NCI-H526 (cell line): ENCODE results near the gene TNNT2.

Source experiments
- DNase-seq, 2 experiments: peaks; one replicate each; lab custom pipeline; 2025; lab: John Stamatoyannopoulos, UW

Gene TNNT2

DNA sequence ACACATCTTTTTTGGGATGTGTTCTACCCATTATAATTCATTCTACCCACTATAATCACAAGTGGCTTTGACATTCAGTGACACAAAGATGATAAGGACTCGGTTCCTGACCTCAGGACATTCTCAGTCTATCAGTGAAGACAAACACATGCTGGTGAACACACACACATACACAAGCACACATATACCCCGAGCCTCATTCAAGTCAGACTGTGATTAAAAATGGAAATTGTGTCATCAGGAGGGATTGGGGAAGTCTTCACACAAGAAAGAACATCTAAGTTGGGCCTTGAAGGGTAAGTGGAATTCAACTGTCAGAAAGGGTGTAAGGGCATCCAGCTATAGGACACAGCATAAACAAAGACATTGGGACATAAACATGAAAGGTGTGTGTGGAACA, 24.2 kb upstream of the TNNT2 start:
- no peak for DNase-seq

DNA sequence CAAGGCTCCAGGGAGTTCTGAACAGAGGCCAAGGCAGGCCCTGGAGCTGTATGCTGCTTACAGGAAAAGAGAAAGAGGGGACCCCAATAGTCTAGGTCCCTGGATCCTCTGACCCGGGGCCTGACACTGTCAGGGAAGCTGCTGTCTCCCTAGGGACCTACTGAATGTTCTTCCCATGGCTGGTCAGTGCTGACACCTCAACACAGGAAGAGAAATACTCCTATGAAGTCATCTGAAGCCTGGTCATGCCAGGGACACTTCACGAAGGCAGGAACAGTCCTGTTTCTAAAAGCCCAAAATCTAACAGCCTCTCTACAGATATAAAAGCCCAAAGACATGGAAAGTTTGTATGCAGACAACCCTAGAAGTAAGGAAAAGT, 23.4 kb upstream of the TNNT2 start:
- no peak for DNase-seq

DNA sequence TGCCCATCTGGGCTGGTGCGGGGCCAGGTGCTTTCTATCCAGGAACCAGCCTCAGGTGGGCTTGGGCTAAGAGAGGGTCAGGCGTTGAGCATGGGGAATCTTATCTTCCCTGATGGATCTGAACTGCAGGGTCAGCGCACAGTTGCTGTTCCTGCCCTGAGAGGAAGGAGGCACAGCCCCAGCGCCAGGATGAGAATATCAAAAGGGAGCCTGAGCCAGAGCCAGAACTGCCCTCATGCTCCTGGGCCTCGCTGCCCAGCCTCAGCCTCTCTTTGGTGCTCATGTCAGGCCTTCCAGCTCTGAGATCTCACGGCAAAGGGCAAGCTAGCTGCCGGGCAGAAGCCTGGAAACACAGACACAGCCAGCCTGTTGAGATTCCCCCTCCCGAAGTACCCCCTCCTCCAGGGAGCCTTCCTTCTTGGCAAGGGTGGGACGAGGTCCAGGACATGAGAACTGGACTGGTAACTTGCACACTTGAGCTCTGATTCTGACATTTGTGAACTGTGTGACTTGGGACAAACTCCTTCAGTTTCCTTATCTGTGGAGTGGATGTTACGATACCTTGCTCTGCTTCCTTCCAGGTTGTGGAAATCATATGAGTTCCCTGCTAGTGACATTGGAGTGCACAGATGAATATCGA, 22.9 kb upstream of the TNNT2 start:
- DNase-seq: no peak

- peak; percentile 4 to 68 for DNase-seq
These were observed 22.1 kb upstream of the TNNT2 start for GRCh38 chr1:201399352-201400126.

DNA sequence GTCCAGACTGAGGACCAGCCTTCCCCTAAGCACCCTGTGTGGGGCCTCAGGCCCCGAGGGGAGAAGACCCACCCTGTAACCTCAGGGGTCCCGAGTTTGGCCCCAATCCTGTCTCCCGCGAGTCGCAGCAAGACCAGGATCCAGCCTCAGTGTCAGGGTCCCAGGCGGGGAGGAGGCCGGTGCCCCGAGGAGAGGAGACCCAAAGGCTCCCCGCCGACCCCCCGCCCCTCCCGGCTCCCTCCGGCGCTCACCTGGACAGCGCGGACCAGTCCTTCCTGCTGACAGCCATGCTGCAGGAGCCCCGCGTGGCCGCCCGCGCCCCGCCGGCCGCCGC, 21.5 kb upstream of the TNNT2 start, which contains the start of gene LAD1:
LAD1 (minus strand) TSS at position 307 of the 334 bp plus-strand sequence; CDS start at position 289, 18 bp downstream.
- DNase-seq: no peak

- peak in 1 of 2 experiments; percentile 10 for DNase-seq
These were observed 20.2 kb upstream of the TNNT2 start for GRCh38 chr1:201397675-201398074.

GRCh38 chr1:201396861-201397464, 19.5 kb upstream of the TNNT2 start:
- peak in 1 of 2 experiments; percentile 15 for DNase-seq

DNA sequence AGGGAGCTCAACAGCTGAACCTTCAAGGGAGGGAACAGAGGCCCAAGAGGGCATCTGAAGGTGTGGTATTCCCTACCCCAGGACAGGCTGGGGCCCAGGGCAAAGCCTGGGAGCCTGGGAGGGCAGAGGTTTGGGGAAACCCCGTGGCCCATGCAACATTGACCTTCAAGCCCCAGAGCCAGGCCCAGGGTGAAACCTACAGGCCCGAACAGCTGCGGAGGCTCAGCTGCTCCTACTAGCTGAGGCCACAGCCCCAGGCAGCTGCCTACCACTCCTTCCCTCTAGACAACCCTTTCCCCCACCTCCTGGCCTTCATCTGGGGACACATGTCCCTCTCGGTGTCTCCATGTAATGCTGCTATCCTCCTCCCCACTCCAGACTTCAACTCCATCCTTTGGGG, 18.5 kb upstream of the TNNT2 start:
- no peak for DNase-seq

GRCh38 chr1:201394591-201394990, 17.1 kb upstream of the TNNT2 start:
- no peak for DNase-seq

- no peak for DNase-seq
These were observed 15.6 kb upstream of the TNNT2 start for GRCh38 chr1:201393076-201393475.

GRCh38 chr1:201391651-201392511, 14.4 kb upstream of the TNNT2 start:
- DNase-seq: no peak

DNA sequence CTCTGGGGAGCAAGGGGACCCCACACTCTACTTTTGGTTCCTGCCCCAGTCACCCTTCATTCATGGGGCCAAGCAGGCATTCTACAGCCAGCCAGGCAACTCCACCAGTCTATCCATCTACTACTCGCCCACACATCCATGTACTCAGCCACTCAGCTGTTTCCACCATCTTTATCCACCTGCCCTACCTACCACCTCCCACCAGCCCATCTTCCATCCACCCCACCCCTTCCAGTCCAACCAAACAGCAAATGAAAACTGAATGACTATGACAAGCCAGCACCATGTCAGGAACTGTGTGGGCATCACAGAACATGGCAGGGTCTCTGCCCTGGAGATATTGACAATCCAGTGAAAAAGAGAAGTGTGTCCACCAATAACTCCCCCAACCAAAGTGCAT, 13.7 kb upstream of the TNNT2 start:
- DNase-seq: no peak

- no peak for DNase-seq
These were observed 11.6 kb upstream of the TNNT2 start for GRCh38 chr1:201389051-201389450.

DNA sequence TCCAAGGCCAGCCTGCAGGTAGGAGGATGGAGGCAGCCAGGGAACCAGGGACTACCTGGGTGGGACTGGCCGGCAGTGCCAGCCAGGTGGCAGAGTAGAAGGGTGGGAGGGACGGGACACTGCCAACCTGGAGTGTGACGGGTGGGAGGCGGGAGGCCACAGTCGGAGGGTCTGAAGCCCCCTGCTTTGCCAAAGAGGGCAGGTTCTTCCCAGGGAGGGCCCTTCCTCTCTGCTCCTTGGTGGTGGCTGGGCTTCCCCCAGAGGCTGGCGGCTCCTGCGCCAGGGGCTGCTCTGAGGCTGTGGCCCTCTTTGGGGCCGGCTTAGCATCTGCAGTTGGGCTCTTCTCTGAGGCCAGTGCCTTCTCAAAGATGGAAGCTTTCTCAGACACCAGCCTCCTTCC, 8.7 kb upstream of the TNNT2 start:
- no peak for DNase-seq

- peak; percentile 51 to 79 for DNase-seq
These were observed 7.9 kb upstream of the TNNT2 start for GRCh38 chr1:201385299-201385891.

DNA sequence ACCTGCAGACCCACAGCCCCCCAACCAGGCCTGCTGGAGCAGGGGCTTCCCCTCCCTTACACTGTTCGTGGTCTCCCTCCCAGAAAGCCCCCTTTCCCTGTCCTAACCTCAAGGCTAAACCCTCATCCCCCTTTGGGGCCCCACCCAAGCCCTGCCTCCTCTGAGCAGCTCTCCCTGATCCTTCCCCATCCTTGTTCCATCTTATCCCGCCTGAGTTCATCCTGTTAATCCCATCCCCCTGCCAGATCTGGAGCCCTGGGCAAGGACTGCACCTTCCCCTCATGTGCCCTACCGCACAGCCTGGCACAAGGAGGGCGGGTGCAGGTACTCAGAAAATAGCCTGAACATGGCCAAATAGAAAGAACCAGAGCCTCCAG, 6.9 kb upstream of the TNNT2 start:
- DNase-seq: no peak

GRCh38 chr1:201383647-201384405, 6.3 kb upstream of the TNNT2 start:
- DNase-seq: no peak

DNA sequence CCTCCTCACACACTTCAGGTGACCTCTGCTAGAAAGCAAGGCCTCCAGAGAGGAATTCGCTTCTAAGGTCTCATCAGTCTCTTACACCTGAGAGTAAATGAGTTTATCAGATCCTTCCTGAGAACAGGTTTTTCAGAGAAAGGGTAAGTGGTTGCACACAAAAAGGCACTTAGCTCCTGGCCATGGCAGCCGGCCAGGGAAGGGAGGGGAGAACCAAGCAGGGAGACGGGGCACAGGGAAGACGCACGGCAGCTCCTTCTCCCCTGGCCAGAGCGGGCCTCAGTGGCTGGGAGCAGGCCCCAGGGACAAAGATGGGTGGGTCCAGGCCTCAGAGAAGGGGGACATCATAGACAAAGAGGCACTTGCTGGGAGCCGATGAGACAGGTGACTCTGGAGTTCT, 3.6 kb upstream of the TNNT2 start:
- no peak for DNase-seq

DNA sequence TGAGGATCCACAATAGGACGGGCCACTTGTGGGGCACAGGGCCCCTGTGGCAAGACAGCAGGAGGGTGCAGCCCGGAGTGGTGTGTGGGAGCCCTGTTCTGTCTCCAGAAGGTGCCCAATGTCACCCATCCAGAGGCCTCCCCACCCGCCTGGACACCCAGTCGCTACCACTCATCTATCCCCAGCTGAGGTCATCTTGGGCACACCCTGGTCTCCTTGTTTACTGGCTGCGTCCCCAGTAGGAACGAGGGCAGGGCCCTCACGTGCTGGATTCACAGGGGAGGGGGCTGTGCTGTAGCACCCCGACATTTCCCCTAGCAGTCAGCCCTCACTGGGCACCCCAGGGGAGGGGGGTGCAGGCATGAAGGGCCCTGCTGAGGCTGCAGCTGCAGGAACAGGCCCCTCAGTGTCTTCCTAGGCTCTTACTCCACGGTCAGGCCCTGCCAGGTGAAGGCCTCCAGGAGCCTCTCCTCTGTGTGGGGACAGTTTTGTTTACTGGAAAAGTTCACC, 2.3 kb upstream of the TNNT2 start:
- DNase-seq: no peak

DNA sequence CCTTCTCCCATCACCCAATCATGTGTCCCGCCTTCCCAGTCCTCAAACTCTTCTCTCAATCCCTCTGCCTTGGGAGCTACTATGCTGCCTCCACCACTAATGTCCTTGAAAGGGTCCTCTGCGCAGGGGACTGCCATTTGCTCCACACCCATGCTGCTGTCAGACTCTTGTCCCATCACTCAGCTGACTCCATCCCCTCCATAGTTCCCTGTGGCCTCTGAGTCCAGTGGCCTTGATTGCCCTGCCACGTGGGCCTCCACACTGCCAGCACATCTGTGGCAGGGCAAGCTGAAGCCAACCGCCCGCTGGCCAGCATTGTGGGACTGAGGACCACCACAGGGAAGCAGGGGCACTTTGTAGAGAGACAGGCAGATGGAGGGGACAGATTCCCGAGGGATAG, 1.3 kb upstream of the TNNT2 start:
- no peak for DNase-seq
